HG03064 (cell line): ENCODE data around the gene SPDYE4.

ENCODE experiments used
- ATAC-seq: cut with Tn5 transposase; IDR thresholded peaks from one replicate; pipeline ENCODE4 v1.9.1; 2021; ENCODE audit warnings: low read depth; ENCODE audit not compliant: unreplicated experiment

The SPDYE4 gene

DNA sequence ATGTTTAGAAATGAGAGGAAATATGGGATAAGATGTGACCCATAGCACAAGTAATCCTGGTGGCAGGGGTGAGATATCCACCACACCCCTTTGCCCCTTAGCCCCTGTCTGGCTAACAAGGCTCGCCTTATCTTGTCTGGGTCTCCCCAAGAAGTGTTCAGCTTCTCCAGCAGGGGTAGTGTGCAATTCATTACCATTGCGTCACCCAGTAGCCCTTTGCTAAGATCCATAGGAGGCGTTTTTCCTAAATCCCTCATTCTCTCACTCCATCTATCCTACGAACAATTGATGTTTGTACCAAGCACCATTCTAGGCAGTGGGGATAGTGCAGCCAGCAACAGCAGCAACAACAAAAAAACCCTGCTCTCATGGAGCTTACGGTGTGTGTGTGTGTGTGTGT, 44.5 kb downstream of the SPDYE4 start:
- no peak for ATAC-seq

DNA sequence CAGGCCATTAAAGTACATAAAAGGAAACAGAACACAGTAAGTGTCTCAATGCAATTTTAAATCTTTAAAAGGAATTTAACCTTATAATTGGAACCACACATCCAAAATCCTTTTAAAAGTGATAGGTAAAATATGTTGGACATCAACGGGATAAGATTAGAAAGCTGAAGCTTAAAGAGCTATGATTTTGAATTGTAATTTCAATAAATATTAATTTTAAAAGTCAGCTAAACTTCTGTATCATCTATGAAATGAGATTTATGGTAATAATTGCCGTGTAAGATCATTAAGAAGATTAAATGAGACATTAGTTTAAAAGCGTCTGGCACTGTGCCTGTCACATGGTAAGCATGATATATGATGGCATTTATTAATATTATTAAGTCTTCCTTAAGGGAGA, 45.0 kb downstream of the SPDYE4 start:
- no peak for ATAC-seq

DNA sequence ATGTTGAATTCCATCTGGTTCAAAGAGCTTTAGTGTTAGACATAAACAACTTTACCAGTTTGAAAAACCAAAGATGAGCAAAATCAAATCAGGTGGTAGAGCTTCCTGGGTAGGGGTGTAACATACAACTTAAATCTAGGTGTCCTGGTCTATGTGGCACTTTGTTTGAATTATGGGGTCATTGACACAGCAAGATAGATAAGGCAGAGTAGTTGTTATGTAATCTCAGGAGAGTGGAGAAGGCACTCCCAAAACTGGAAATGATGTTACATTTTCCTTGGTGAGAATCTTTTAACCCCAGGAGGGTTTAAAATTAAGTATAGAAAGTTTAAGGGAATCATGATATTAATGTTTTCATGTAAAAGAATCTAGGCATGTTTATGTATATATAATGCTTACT, 45.6 kb downstream of the SPDYE4 start:
- no peak for ATAC-seq

DNA sequence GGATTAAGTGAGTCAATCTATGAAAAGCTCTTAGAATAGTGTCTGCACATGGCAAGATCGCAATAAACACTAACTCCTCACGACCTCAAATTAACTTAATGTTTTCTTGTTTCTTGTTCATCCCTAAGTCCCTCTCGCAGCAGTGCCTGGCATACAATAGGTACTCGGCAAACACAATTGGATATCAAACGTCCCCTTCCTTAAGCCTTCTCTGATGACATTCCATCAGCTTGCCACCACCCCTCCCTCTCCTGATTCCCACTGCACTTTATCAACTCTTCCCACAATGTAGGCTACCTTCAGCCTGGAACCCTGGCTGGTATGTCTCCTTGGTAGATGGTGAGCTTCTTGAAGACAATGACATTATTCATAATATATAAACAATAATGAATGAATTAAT, 47.1 kb downstream of the SPDYE4 start:
- no peak for ATAC-seq

DNA sequence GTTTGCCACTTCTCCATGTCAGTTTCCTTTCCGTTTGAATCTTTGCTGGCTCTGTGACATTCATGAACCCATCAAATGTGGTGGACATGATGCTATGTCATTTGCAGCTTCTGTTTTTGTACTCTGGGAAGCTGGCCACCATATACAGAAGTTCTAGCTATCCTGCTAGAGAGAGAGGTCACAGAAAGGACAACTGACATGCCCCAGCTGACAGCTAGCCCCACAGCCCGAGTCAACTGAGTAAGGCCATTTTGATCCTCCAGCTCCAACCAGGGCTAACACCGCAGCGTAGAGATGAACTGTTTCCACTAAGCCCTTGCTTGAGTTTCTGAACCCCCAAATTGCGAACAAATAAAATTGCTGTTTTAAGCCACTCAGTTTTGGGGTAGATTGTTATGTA, 47.5 kb downstream of the SPDYE4 start:
- ATAC-seq: no peak

DNA sequence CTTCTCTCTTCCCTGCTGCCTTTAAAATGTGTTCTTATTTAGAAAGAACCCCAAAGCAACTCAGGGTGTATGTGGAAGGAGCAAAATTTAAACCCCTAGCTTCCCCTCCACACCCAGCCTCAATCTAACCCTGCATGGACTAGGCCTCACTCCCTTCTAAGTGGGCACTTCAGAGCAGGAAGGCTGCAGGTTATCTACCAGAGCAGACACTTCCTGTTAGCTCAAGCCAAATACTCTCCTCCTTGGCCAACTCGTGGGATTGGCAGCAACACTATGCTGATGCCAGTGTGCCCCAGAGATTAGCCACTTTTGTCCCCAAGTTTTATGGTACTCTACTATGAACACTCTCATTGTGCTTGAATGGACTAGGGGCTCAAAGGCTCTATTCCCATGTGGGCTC, 49.3 kb downstream of the SPDYE4 start:
- ATAC-seq: no peak

DNA sequence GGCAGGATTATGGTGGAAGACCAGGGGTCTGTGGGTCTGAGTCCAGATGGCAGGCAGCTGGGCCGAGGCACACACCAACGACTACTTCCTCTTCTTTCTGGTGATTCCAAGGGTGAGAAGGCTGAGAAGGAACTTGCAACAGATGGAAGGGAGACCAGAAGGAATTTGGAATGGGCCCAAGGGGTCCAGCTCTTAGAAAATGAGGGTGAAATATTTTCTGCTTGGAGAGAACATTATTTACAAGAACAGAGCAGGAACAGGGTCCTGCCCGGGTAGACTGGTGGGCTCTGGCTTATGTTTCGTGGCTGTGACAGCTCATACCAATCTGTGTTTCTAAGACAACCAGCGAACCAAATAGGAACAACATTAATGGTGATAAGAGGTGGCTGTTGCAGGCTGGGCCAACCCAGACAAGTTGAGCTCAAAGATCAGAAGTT, 50.3 kb downstream of the SPDYE4 start:
- ATAC-seq: no peak

DNA sequence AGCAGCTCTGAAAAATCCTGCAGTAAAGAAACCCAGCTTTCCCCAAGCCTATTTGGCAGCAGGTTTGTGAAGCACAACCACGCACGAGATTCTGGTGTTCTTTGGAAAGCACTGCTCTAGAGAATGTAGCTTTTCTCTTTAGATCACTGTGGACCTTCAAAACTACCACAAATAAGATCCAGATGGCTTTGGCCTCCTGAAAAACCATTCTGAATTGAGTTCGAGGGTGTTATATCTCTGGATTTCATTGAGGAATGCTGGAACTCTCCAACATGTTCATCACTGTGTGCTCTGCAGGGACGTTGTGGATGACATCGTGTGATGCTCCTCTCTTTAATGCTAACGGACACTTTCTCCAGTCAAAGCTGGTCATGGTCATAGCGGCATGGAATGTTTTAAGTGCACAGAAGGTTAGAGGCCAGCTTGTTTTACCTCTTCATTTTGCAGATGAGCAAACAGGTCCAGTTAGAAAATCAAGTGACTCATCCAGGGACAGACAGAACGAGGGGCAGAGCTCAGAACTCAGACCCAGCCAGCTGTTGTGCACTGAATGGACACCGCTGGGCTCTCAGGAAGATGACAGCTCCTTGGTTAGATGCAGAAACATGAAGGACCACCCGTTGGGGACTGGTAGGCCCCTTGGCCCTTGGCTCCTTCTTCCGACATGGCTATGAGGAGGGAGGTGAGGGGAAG, 50.9 kb downstream of the SPDYE4 start:
- no peak for ATAC-seq

DNA sequence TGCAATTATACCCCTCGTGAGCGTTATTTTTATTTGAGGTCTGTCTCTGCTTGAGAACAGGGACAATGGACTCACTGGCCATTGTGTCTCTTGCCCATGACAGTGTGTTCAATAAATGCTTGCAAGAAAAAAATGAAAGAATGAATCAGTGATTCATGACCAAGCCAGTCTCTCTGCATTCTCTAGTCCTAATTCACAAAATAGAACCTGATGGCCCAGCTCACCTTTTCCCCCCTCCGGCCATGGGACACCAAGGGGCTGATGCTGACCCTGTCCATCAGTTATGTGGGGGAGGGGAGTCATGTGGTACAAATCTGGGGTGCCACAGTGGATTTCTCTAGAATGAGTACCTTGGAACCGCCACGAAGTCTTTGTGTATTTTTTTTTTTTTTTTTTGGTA, 51.9 kb downstream of the SPDYE4 start:
- ATAC-seq: no peak

DNA sequence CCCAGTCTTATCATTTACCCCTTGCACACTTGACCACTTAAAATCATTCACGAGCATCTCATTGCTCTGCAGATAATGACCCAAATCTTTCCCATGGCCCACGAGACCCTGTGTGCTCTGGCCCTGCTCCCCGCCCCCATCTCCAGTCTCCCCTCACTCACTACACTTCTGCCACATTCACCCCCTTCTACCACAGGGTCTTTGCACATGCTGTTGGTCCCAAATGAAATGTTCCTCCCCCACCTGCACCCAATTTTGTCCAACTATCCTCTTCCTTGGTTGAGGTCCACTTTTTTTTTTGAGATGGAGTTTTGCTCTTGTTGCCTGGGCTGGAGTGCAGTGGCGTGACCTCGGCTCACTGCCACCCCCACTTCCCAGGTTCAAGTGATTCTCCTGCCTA, 52.9 kb downstream of the SPDYE4 start:
- ATAC-seq: no peak

DNA sequence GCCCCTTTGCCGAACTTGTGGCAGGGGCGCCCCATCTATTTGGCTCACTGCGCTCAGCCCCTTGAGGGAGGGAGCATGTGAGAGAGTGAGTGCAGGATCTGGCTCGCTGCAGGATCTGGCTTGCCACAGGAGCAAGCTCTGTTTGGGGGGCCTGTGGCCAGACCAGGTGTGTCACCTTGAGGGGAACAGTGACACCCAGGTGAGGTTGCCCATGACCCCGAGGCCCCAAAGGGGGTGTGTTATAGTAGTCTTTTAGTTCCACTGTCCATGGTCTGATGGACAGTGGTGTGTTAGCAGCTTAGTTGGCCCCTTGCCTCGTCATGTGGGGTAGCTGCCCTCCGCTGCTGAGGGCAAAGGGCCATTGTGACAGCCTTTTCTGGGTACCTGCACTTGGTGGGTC, 55.3 kb downstream of the SPDYE4 start:
- ATAC-seq: no peak

DNA sequence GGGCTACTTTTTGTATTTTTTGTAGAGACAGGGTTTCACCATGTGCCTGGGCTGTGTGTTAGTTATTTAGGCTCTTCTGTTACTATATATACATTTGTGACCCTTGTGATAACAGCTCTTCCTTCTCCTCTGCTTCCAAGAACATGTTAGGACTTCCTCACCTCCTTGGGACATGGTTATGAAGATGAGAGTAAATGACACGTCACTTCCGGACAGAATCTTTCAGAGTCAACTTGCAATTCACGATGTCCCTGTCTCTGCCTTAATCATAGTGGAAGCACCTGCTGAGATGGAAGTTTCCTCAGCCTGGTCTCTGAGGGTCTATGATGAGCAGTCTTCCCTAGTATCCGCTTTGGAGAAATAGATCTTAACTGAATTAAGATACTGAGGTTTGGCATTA, 56.6 kb downstream of the SPDYE4 start:
- ATAC-seq: no peak

DNA sequence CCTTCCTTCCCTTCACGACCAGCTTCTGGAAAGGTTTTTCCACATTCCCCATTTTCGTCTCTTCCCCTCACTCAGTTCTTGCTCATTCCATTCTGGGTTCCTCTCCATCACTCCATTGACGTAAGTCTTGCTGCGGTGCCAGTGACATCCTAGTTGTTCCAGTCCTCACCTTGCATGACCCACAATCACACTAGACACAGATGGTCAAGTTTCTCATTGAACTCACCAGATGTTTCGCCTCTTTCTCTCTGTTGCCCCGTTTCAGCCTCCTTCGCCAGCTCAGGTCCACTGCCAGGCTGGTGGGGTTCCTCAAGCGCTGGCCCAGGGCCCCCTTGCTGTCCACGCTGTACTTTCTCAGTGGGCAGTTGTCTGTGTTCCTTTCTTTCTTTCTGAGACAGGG, 57.1 kb downstream of the SPDYE4 start:
- ATAC-seq: no peak
